ENCODE results near the gene FGF9. TPM values are rescaled to one million over a fixed set of nuclear protein-coding genes. Genes with fewer than 3 reads are reported as not detected.

Gene FGF9
- total RNA-seq, 1 experiment from 2014 or later, result 1.5 TPM

DNA sequence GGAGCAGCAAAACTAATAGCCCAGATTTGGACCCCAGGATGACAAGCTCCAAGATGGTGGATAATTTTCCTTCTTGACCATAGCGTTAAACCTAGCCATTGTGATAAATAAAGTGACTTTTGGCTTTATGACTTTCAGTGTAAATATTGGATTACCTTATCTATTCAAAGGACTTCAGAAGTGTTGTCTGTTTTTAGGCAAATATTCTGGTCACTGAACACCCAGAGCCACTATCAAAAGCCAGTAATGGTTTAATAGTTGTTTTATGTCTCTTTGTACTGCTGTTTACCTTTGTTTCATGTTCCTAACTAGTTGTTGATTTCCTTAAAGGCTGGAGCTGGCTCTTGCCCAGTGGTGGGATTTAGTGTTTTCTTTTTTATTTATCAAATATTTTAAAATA, 81.6 kb downstream of the FGF9 start:
- DNase-seq (ENCODE audit: low read depth, low spot score) (no peak), ATAC-seq (no peak)
- BruUV-seq (replicated peaks), result no TSS peak
- RAD21 ChIA-PET (ENCODE audit: low non-redundant PET in 1 of 2, low total read pairs in 2 of 2, uncharacterized antibody in 2 of 2, unreplicated experiment in 2 of 2), result no interaction called here
- Histone ChIP-seq H3K27me3 (ENCODE audit: insufficient read depth, low read length) (no peaks in the 10 kb centered on the region), H3K4me2 (ENCODE audit: low read length) (no peak overlapping the region), H3K36me3 (ENCODE audit: control insufficient read depth in 1 of 2, insufficient read depth in 2 of 2, low read length in 2 of 2) (no peaks in the 10 kb centered on the region), H3K4me3 (replicated peaks in 1 of 2; ENCODE audit: low read depth in 1 of 2, low read length in 2 of 2) (no peak overlapping the region), H3K9me3 (ENCODE audit: control insufficient read depth in 1 of 2, insufficient read depth in 1 of 2, low read depth in 1 of 2, low read length in 2 of 2) (no peaks in the 10 kb centered on the region), H3K9ac (ENCODE audit: low read length) (no peak overlapping the region), H3K27ac (ENCODE audit: low read depth, low read length) (no peak overlapping the region), H4K20me1 (ENCODE audit: insufficient read depth) (no peaks in the 10 kb centered on the region), H3K79me2 (ENCODE audit: insufficient read depth, low read length) (no peaks in the 10 kb centered on the region), H3K9me2 (ENCODE audit: insufficient read depth) (no peaks in the 10 kb centered on the region), H3K4me1 (ENCODE audit: control insufficient read depth in 1 of 2, insufficient read depth in 2 of 2, low read length in 2 of 2) (no peaks in the 10 kb centered on the region), H2AFZ (ENCODE audit: low read depth, low read length, poor library complexity, severe bottlenecking) (no peak overlapping the region)
- intact Hi-C loops (cut with micrococcal nuclease), result no loop called here
- POLR2A ChIA-PET, result no interaction called here
- CTCF ChIA-PET, result interaction anchor here (1.0 kb wide), 1 partner anchor 115 kb away, joined by 3 read pairs; no protein-coding TSS in a partner anchor
- TF ChIP-seq EZH2 (IDR thresholded peaks at IDR 0.05) (no peak), SP1 (IDR thresholded peaks at IDR 0.05; ENCODE audit: low read depth) (no peak), SRF (IDR thresholded peaks at IDR 0.05; ENCODE audit: low read depth) (no peak), YY1 (IDR thresholded peaks at IDR 0.05; ENCODE audit: extremely low read depth, insufficient replicate concordance, low read depth, low read length) (no peak), CEBPB (IDR thresholded peaks at IDR 0.05; ENCODE audit: low read depth) (no peak), ZNF274 (IDR thresholded peaks at IDR 0.05; ENCODE audit: low read depth, low read length) (no peak), FOSL1 (IDR thresholded peaks at IDR 0.05; ENCODE audit: low read depth) (no peak), ELF1 (IDR thresholded peaks at IDR 0.05; ENCODE audit: borderline replicate concordance, low read depth) (no peak)
- TF ChIP-seq, protein P1, sequence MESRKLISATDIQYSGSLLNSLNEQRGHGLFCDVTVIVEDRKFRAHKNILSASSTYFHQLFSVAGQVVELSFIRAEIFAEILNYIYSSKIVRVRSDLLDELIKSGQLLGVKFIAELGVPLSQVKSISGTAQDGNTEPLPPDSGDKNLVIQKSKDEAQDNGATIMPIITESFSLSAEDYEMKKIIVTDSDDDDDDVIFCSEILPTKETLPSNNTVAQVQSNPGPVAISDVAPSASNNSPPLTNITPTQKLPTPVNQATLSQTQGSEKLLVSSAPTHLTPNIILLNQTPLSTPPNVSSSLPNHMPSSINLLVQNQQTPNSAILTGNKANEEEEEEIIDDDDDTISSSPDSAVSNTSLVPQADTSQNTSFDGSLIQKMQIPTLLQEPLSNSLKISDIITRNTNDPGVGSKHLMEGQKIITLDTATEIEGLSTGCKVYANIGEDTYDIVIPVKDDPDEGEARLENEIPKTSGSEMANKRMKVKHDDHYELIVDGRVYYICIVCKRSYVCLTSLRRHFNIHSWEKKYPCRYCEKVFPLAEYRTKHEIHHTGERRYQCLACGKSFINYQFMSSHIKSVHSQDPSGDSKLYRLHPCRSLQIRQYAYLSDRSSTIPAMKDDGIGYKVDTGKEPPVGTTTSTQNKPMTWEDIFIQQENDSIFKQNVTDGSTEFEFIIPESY (IDR thresholded peaks at IDR 0.05; ENCODE audit: extremely low read depth, insufficient replicate concordance, low read length), result no peak
- TF ChIP-seq, protein P2, sequence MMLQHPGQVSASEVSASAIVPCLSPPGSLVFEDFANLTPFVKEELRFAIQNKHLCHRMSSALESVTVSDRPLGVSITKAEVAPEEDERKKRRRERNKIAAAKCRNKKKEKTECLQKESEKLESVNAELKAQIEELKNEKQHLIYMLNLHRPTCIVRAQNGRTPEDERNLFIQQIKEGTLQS (IDR thresholded peaks at IDR 0.05), result no peak
- TF ChIP-seq, protein P3, sequence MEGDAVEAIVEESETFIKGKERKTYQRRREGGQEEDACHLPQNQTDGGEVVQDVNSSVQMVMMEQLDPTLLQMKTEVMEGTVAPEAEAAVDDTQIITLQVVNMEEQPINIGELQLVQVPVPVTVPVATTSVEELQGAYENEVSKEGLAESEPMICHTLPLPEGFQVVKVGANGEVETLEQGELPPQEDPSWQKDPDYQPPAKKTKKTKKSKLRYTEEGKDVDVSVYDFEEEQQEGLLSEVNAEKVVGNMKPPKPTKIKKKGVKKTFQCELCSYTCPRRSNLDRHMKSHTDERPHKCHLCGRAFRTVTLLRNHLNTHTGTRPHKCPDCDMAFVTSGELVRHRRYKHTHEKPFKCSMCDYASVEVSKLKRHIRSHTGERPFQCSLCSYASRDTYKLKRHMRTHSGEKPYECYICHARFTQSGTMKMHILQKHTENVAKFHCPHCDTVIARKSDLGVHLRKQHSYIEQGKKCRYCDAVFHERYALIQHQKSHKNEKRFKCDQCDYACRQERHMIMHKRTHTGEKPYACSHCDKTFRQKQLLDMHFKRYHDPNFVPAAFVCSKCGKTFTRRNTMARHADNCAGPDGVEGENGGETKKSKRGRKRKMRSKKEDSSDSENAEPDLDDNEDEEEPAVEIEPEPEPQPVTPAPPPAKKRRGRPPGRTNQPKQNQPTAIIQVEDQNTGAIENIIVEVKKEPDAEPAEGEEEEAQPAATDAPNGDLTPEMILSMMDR (IDR thresholded peaks at IDR 0.05 in 2 of 3, conservative IDR thresholded peaks at IDR 0.05 in 1 of 3; ENCODE audit: borderline replicate concordance in 1 of 3, insufficient read depth in 1 of 3, low read depth in 2 of 3, low read length in 2 of 3), result no peak
